GM23248 (cell line): Measurements from ENCODE around the gene GCNT2.

Experiments used
- EZH2 ChIP-seq: fragments of 200-600 bp; sonication (generic); IDR thresholded peaks from 2 replicates; pipeline ENCODE4 v1.6.1; 2018; ENCODE audit warnings: antibody characterized with exemption, mild to moderate bottlenecking; ENCODE audit not compliant: insufficient read depth, poor library complexity, severe bottlenecking
- EZH2phosphoT487 ChIP-seq: fragments of 200-600 bp; sonication (generic); IDR thresholded peaks from 2 replicates; pipeline ENCODE4 v1.6.1; 2018; ENCODE audit warnings: antibody characterized with exemption, moderate library complexity, mild to moderate bottlenecking, low read depth; ENCODE audit not compliant: insufficient read depth

DNA sequence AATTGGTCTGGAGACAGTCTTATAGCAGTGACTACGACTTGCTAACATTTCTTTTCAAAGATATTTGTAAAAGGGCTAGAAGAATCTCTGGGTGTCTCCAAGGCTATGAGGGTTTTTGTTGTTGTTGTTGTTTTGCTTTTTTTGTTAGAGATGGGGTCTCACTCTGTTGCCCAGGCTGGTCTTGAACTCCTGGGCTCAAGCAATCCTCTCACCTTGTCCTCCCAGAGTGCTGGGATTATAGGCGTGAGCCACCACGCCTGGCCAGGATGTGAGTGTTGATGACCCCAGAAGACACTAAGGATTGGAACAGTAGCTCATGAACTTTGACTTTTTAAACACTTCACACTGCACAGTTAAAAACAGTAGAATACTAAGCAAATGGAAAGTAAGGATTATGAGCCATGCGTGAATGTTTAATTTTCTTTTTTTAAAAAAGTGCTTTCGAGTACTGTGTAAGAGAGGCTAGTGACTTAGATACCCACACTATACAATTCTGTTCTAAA, 76.4 kb downstream of the GCNT2 start:
- TF ChIP-seq EZH2phosphoT487 (no peak), EZH2 (no peak)
